ENCODE measurements around the gene SLC46A2.
A peak's percentile ranks its signal among the peaks of the same experiment; 100 is the strongest.

Gene SLC46A2

DNA sequence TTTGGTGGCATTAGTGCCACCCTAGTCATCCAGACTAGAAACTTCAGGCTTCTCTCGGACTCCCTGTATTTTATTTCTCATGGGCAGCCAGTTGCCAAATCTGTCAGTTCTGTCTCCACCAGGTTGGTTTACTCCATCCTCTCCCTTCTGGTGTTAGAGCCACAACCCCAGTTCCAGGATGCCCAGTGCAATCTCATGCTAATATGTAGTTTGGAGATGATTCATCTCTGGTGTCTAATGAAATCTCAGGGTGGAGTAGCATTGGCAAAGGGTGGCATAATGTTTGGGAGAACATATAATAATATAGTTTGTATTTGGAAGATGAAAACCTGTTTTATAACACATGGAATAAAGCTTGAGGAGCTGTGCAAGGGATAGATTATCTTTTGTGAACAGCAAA, 30.2 kb downstream of the SLC46A2 start:
- DNase-seq (ENCODE audit: low spot score) (no peak), FAIRE-seq (no peak)

- DNase-seq (ENCODE audit: low spot score) (no peak), FAIRE-seq (no peak)
Measured at GRCh38 chr9:112858625-112859147, 32.0 kb downstream of the SLC46A2 start.

- FAIRE-seq (no peak), DNase-seq (ENCODE audit: low spot score) (no peak)
Measured at GRCh38 chr9:112858005-112858404, 32.7 kb downstream of the SLC46A2 start.

GRCh38 chr9:112856843-112857242, 33.8 kb downstream of the SLC46A2 start:
- DNase-seq (ENCODE audit: low spot score) (no peak), FAIRE-seq (no peak)

- FAIRE-seq (no peak), DNase-seq (ENCODE audit: low spot score) (no peak)
Measured at GRCh38 chr9:112856200-112856599, 34.5 kb downstream of the SLC46A2 start.

- FAIRE-seq: no peak
Measured at GRCh38 chr9:112854657-112855056, 36.0 kb downstream of the SLC46A2 start.

DNA sequence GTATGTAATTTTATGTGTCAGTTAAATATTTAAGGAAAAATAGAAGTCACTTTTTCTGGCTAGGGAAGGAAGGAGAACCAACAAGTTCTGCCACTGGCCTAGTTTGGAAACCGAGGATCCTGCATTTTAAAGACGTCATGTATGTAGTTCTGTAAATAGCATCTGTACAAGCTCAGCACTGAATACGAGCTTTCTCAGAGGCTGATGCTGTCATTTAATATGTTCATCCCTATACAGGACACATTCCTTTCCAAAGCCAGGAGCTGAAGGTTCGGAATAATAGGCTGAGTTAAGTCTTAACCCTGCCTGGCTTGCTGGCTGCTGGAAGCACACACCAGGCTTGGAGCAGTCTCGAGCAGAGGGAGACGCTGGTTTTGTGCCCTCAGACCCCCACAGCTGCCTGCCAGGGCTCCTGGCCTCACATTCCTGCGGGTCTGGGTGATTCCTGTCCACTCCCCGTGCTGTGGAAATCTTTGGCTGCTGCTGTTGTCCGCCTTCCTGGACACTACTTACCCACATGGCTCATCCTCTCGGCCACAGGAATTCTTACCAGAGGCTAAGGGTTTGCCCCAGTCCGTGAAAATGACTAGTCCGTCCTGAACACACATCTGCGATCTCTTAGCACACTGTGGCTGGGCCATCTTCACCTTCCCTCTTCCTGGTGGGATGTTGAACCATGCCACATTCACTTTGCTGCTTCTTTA, 36.6 kb downstream of the SLC46A2 start:
- FAIRE-seq: no peak
- no peak for DNase-seq (ENCODE audit: low spot score)

More at GRCh38 chr9:112854657-112855056, 36.0 kb downstream of the SLC46A2 start:
- no peak for DNase-seq (ENCODE audit: low spot score)

DNA sequence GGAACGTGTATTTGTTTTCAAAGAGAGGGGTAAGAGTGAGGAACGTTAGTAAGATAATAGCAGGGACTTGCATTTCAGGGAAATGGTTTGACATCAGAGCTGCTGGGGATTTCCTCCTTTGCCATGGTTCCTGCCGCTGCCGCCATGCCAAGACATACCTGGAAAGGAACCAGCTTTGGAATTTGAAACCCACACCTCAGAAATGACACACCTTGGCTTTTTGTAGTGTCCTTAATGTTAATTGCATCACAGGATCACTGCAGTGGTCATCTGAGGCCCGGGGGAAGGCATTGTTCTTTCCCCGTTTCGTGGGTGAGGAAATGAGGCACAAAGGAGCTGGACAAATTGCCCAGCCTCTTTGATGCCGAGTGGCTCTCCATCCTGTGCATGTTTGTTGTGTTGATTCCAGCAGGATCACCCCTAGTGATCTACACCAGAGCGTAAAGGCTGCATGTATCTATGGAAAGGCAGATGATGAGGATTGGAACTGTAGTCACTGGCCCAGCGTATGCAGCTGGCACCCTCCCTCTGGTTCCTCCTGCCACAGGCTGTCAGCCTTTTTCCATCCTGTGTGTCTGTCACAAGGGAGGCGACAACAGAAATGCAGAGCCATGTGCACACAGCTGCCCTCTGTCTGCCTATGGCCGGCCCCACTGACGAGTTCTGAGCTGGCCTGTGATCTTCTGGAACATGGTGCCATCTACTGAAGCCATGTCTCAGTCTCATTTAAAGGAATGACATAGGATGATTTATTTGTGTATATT, 37.8 kb downstream of the SLC46A2 start:
- DNase-seq (ENCODE audit: low spot score): no peak
- no peak for FAIRE-seq

- no peak for DNase-seq (ENCODE audit: low spot score)
- no peak for FAIRE-seq
Measured at GRCh38 chr9:112850840-112851239, 39.8 kb downstream of the SLC46A2 start.

DNA sequence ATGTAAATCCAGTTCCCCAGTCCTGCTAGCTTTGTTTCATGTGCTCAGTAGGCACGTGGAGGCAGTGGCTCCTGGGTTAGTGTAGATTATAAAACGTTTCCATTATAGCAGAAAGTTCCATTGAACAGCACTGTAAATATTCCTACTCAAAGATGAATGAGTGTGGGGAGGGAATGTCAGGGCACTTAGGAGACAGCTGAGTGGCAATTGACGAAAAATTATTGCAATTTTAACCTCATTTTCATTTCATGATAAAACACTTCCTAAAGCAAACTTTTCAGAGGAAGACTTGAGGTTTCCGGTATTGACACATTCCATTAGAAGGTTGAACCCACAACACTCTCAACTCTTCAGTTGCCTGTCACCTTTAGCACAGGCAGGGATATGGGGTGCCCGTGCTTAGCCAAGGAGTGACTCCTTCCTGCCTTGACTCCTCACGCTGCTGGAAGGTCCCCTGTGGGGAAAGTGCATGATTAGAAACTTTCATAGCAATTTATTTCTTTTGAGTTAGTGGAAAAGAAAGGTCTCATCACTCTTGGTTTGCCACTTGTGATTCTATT, 41.2 kb downstream of the SLC46A2 start:
- DNase-seq (ENCODE audit: low spot score) (no peak), FAIRE-seq (no peak)

DNA sequence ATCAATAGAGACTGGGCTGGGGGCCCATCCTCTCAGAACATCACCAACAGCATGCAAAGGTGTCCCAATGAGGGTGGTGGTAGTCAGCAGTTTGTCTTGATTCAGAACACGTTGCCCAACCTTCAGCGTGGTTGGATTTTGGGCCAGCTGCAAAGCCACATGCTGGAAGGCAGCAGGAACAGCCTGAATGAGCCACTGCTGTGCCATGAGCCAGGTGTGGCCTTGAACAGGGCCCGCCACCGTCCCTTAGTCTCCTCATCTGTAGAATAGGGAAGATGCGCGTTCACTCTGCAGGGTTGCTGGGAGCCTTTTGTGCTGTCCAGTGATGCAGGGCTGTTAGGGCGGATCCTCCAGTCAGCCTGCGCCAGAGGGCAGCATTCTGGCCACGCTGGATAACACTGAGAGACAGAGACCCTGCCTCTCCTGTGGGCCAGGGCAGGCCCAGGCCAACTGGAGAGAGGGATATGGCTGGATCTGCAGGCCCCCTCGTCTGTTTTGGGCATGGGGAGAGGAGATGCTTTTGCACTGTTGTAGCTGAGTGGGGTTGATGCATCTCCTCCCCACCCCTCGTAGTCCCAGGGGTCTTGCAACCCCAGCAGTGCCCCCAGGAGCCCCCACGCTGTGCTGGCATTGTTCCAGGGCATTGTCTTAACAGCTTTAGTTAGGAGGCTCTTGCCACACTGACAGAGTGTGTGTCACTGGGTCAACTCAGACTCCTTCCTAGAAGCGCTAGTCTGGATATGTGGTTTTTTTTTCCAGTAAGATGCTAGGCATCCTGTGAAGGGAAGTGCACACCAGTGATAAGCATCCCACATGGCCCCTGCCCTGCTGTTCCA, 42.1 kb downstream of the SLC46A2 start:
- FAIRE-seq (no peak), DNase-seq (ENCODE audit: low spot score) (no peak)

- FAIRE-seq (no peak), DNase-seq (ENCODE audit: low spot score) (no peak)
Measured at GRCh38 chr9:112846528-112847488, 43.9 kb downstream of the SLC46A2 start.

- FAIRE-seq: no peak
Measured at GRCh38 chr9:112844771-112845542, 45.7 kb downstream of the SLC46A2 start.

GRCh38 chr9:112842555-112842954, 48.1 kb downstream of the SLC46A2 start:
- FAIRE-seq (no peak), DNase-seq (ENCODE audit: low spot score) (no peak)

More at GRCh38 chr9:112844771-112845542, 45.7 kb downstream of the SLC46A2 start:
- DNase-seq (ENCODE audit: low spot score): peak; percentile 85

GRCh38 chr9:112841261-112841660, 49.4 kb downstream of the SLC46A2 start:
- DNase-seq (ENCODE audit: low spot score): no peak
- no peak for FAIRE-seq

DNA sequence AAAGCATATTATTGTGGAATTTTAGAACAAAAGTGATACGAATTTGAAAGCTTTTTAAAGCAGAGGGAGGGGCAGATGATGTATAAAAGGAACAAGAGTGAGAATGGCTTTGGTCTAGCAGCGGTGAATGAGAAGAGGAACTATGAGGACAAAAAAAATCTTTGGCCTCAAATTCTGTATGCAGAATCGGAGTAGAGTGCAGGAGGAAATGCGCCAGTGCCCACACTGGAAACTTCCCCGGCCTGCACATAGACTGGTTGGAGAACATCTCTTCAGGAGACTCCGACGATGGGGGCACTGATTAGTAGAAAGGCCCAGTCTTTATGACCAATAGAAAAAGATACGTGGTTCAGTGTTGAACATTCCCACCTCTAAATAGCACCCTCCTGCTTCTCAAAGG, 51.3 kb downstream of the SLC46A2 start:
- FAIRE-seq (no peak), DNase-seq (ENCODE audit: low spot score) (no peak)

DNA sequence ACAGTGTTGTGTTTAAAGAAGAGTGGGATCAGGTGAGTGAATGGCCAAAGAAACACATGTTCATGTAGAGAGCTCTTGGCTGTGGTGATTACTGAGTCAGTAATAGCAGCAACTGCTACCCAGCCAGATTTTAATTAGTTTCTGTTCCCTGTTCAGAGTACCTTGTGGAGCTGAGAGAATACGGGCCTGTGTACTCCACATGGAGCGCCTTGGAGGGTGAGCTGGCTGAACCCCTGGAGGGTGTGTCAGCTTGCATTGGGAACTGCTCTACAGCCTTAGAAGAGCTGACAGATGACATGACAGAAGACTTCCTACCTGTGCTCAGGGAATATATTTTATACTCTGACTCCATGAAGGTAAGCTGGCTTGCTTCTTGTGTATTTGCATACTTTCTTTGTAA, 52.3 kb downstream of the SLC46A2 start:
- DNase-seq (ENCODE audit: low spot score) (no peak), FAIRE-seq (no peak)

DNA sequence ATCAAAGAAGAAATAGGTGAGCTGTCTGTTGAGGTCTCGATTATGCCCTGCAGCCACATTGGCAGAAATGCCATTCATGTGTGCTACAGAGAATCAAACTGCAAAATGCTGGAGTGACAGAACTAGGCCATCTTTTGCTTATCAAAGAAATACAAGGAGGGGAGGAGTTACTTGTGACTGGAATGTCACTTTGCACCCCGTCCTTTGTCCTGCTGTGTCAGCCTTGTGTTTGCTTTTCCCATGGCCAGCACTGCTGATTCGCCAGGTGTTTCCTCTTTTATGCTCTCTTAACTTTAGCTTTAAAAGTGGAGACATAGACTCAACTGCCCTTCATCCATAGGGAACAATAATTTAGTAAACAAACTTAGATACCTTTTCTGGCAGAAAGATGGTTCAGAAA, 54.3 kb downstream of the SLC46A2 start:
- FAIRE-seq (no peak), DNase-seq (ENCODE audit: low spot score) (no peak)

GRCh38 chr9:112833081-112833480, 57.6 kb downstream of the SLC46A2 start:
- FAIRE-seq: no peak
- no peak for DNase-seq (ENCODE audit: low spot score)

Measured in urothelium cell line (cell line).